VCaP (cell line): ENCODE measurements around the gene FNBP1L.

Experiments
- H3K27ac ChIP-seq: fragments of 450-650 bp; 2 replicates; pipeline ENCODE4 v1.5.1; 2017
- CTCF ChIP-seq: fragments of 450-650 bp; conservative IDR thresholded peaks from 2 replicates; pipeline ENCODE4 v1.5.1; 2017; ENCODE audit warnings: mild to moderate bottlenecking, moderate library complexity

The FNBP1L gene

GRCh38 chr1:93549131-93549530, 101.2 kb downstream of the FNBP1L start:
- no peak for TF ChIP-seq CTCF
- no peak overlapping the region for H3K27ac ChIP-seq

- H3K27ac ChIP-seq: peak overlapping the region; percentile 86
- no peak for TF ChIP-seq CTCF
Measured at GRCh38 chr1:93549811-93550210, 101.9 kb downstream of the FNBP1L start.

GRCh38 chr1:93552741-93553455, 105.0 kb downstream of the FNBP1L start:
- TF ChIP-seq CTCF: no peak
- peak overlapping the region; percentile 86 for H3K27ac ChIP-seq

GRCh38 chr1:93553886-93554490, 106.1 kb downstream of the FNBP1L start:
- peak overlapping the region; percentile 86 for H3K27ac ChIP-seq

GRCh38 chr1:93554883-93555872, 107.3 kb downstream of the FNBP1L start:
- H3K27ac ChIP-seq: peak overlapping the region; percentile 86
- no peak for TF ChIP-seq CTCF

GRCh38 chr1:93556291-93556690, 108.4 kb downstream of the FNBP1L start:
- TF ChIP-seq CTCF: no peak
- H3K27ac ChIP-seq: peak overlapping the region; percentile 86

GRCh38 chr1:93559045-93559444, 111.1 kb downstream of the FNBP1L start:
- no peak for TF ChIP-seq CTCF
- H3K27ac ChIP-seq: no peak overlapping the region
